HG03378 (cell line): Measurements from ENCODE around the gene CSF1R.
"Not testable (repeated sequence)": the region's sequence is repeated elsewhere in the genome, so short reads cannot be mapped to it uniquely, and the experiment has no call there.

Experiments used
- ATAC-seq: cut with Tn5 transposase; IDR thresholded peaks from one replicate; pipeline ENCODE4 v1.9.1; 2021; ENCODE audit warnings: mild to moderate bottlenecking, moderate library complexity; ENCODE audit not compliant: unreplicated experiment

The CSF1R gene

DNA sequence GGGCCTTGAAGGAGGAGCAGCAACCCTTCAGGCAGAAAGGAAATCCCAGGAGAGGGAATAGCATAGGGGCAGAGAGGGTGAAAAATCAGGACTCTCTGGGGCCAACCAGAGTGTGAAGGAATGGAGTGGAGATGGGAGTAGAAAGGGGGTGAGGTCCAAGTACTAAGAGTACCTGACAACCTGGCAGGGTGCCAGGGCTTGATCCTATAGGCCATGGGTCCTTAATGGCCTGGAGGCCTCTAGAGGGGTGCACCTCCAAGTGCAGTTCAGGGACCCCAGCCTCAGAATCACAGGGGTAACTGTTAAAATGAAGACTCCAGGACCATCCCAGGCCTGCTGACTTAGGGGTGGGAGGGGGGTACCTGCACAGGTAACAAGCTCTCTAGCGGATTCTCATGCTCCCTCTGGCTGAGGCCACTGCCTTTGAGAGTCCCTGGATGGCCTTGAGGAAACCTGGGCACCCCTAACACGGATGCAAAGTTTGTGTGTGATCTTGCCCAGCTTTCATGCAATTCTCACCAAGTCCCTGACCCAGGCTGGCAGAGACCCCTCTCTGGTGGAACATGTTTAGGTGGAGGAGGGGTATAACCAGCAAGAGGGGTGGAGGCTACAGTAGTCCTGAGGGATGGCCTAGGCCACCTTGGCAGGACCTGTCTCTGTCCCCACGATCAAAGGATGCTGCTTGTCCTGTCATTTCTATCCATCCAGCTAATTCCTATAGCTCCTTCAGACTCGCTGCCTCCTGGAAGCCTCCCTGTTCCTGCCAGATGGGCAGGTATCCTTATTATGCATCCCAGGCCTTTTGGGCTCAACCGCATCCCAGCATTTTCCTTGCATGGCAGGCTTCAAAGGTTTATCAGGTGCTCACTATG, 17.6 kb upstream of the CSF1R start:
- ATAC-seq: no peak

DNA sequence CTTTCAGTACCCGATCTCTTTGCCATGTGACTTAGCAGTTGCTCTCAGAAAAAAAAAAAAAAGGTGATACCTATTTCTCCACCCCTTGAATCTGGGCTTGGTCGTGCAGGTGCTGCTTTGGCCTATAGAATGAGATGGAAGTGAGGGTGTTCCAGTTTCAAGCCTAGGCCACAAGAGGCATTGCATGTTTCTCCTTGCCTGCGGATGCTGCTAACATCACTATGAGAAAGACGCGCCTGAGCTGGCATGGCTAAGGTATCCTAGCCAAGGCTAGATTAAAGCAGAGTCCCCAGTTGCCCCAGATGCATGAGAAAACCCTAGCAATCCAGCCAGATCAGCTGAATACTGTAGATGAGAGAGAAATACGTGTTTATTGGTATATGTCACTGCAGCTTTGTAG, 14.7 kb upstream of the CSF1R start:
- ATAC-seq: no peak

- no peak for ATAC-seq
These were observed 10.8 kb upstream of the CSF1R start for GRCh38 chr5:150097152-150097551.

DNA sequence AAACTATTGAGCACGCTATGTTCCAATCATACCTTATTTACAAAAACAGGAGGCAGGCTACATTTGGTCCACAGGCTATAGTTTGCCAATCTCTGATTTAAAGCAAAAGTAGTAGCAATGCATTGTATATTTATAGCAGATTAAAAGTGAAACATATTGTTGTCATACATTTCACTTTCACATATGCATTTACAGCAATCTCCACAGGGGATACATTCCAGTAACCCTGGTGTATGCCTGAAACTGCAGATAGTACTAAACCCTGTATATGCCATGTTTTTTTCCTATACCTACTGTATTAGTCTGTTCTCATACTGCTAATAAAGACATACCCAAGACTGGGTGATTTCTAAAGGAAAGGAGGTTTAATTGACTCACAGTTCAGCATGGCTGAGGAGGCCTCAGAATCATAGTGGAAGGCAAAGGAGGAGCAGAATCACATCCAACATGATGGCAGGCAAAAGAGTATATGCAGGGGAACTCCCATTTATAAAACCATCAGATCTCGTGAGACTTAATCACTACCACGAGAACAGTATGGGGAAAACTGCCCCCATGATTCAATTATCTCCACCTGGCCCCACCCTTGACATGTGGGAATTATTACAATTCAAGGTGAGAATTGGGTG, 5.9 kb upstream of the CSF1R start:
- ATAC-seq: peak; percentile 68

GRCh38 chr5:150085191-150085912, 1.0 kb downstream of the CSF1R start:
- no peak for ATAC-seq

DNA sequence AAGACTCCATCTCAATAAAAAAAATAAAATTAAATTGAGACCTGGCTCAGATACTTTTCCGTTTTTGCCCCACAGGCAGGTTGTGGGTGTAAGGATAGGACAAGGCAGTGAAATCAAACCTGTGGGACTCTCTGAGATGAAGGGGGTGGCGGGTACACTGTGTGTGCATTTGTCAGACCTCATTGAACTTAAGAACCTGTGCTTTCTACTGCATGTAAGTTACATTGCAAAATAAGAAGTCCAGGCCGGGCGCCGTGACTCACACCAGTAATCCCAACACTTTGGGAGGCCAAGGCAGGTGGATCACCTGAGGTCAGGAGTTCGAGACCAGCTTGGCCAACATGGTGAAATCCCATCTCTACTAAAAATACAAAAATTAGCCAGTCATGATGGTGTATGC, 1.6 kb downstream of the CSF1R start:
- ATAC-seq: not testable (repeated sequence)

- ATAC-seq: no peak
These were observed 3.5 kb downstream of the CSF1R start for GRCh38 chr5:150082889-150083288.

DNA sequence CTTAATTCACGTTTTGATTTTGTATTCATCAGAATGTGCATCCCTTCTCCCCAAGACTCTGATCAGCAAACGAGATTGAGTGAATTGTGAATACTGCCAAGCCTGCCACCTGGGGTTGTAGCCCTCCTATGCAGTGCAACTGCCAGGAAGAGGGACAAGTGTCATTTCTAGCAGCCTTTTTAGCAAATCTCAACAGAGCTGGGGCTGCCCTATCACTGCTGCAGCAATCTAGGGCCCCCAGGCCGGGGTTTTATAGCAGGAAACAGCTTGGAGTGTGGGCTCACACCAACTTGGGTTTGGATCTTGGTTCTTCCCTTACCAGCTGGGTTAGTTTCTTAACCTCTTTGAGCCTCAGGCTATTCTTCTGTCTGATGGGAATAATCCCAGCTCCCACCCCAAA, 4.0 kb downstream of the CSF1R start:
- peak; percentile 16 for ATAC-seq

GRCh38 chr5:150081541-150082283, 4.6 kb downstream of the CSF1R start:
- peak; percentile 94 for ATAC-seq

GRCh38 chr5:150080696-150081435, 5.5 kb downstream of the CSF1R start:
- ATAC-seq: no peak

DNA sequence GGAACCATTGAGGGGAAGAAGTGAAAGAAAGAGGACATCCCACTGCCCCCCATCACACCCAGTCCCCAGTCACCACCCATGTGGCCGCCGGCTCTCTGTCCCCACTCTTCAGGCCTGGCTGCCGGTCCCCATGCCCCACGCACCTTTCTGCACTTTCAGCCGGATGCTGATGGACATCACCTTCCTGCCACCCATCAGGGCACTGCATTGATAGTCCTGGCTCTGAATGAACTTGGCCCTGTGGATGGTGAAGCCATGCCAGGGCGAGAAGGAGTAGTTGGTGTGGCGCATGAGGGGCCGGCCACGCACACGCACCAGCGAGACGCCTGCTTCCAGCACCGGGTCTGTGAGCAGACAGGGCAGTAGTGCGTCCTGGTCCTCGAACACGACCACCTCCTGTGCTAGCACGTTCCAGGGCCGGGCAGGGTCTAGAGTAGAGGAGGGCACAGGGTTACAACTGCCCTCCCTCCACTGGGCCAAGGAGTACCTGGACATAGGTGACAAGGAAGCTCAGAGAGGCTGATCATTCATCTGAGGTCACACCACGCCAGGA, 6.4 kb downstream of the CSF1R start:
- no peak for ATAC-seq

DNA sequence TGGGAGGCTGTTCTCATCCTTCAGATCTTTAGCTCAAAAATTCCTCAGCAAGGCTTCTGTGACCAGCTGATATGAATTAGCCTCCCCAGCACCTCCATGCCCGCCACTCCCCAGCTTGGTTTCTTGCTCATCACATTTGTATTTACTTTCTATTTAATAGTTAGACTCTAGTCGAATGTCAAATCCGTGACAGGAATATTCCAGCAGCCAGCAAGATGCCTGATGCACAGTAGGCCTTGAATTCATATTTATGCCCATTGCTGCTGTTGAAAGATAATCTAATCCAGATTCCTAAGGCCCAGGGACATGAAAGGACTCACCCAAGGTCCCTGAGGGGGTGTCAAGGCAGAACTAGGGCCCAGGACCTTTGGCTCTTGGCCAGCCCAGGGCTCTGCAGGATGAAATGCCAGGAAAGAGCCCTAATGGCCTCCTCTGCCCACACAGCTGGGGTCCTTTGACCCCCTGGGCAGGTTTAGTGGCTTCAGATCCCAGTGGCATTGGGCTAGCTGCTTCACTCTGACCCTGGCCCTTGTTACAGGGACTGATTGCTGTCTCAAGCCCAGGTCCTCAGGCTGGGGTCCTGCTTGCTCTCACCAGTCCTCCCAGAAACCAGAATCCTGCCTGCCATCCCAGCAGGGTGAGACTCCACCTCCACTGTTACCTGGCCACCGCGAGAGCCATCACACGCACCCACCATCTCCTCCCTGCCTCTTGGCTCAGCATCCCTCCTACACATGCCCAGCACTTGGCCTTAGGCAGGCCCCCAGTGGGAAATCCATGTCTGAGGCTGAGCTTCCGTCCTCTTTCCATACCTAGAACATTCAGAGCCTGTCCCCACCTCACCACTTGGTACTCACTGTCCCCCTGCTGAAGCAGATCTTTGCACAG, 7.3 kb downstream of the CSF1R start:
- ATAC-seq: no peak

GRCh38 chr5:150077996-150078801, 8.2 kb downstream of the CSF1R start:
- no peak for ATAC-seq

- ATAC-seq: no peak
These were observed 9.3 kb downstream of the CSF1R start for GRCh38 chr5:150077060-150077459.

DNA sequence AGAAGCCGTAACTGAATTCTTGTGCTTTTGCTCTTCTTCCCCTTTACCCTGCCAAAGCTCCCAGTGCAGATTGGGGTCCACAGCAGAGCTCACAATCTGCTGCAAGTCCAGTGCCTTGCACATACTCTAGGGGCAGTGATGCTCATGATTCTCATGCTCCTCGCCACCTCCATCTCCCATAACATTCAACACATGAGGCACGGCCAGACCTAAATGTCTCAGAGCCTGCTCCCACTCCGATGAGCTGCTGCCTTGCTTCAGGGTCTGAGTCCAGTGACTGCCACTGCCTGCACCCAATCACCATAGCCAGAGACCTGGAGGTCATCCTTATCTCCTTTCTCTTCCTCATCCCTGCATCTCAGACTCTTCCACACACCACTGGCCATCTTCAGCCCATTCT, 10.5 kb downstream of the CSF1R start:
- ATAC-seq: no peak

GRCh38 chr5:150075233-150075632, 11.1 kb downstream of the CSF1R start:
- no peak for ATAC-seq

DNA sequence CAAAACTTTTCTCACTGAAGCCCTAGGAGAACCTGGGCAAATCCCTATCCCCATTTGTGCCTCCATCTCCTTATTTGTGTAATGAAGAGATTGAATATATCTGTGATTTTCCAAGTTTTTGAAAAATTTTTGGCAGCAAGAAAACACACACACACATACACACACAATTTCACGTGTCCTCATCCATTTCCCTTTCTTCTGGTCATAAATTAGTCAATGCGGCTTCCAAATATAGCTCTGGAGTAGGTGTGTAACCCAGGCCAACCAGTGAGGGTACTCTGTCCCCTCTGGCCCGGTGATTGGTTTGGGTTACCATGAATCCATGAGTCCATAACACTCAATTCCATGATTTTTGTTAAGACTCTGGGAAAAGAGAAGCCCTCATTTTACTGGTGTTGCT, 12.7 kb downstream of the CSF1R start:
- ATAC-seq: no peak

DNA sequence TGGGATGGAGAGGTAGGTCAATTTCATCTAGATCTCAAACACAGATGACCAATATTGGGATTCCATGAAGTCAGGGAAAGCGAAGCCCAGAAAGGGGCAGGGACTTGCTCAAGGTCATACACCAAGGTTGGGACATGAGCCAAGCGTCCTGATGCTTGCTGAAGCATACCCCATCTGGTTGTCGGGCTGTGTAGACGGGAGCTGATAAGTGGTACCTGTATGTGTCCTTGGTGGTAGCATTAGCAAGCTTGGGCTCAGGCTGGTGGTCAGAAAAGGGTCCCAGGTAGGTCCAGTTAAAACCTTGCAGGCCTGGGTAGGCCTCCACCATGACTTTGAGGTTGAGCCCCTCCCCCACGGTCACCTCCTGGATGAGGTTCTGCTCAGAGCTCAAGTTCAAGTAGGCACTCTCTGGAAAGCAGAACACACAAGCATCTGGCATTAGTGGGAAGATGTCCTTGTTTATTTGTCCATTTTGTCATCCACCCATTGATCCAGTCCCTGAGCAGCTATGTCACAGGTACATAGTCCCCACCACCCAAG, 13.2 kb downstream of the CSF1R start:
- no peak for ATAC-seq
